ENCODE results near the gene SNAPIN.

DNA sequence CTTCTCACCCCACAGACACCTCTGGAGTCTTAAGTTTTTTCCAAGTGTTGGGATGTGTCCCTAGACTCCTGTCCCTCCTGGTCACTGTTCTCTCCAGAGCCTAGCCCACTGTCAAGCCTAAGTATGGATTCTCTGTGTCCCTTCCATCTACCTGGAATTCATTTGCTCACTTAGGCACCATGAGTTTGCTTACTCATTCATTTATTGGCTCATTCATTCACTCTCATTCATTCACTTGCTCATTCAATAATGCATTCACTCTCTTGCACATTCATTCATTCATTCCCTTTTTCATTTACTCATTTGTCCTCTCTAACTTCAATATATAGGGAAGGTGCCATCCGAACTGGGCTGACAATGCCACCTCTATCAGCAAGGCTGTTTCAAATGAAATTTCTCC lies 47.1 kb upstream of the SNAPIN start:
- TF ChIP-seq RAD21 (CRISPR knock-in tag; conservative IDR thresholded peaks at IDR 0.05 in 1 of 2, IDR thresholded peaks at IDR 0.05 in 1 of 2) (no peak), POLR2A (conservative IDR thresholded peaks at IDR 0.05) (no peak), ZFP36 (IDR thresholded peaks at IDR 0.05; ENCODE audit: low read depth, low read length, partially characterized antibody) (no peak), ZNF707 (CRISPR knock-in tag; conservative IDR thresholded peaks at IDR 0.05) (no peak), EP300 (IDR thresholded peaks at IDR 0.05; ENCODE audit: low read length) (no peak), GTF2A2 (tag; IDR thresholded peaks at IDR 0.05) (no peak), ZNF175 (CRISPR knock-in tag; IDR thresholded peaks at IDR 0.05; ENCODE audit: low read depth) (no peak), HDGF (IDR thresholded peaks at IDR 0.05) (no peak)
- TF ChIP-seq, protein P1, sequence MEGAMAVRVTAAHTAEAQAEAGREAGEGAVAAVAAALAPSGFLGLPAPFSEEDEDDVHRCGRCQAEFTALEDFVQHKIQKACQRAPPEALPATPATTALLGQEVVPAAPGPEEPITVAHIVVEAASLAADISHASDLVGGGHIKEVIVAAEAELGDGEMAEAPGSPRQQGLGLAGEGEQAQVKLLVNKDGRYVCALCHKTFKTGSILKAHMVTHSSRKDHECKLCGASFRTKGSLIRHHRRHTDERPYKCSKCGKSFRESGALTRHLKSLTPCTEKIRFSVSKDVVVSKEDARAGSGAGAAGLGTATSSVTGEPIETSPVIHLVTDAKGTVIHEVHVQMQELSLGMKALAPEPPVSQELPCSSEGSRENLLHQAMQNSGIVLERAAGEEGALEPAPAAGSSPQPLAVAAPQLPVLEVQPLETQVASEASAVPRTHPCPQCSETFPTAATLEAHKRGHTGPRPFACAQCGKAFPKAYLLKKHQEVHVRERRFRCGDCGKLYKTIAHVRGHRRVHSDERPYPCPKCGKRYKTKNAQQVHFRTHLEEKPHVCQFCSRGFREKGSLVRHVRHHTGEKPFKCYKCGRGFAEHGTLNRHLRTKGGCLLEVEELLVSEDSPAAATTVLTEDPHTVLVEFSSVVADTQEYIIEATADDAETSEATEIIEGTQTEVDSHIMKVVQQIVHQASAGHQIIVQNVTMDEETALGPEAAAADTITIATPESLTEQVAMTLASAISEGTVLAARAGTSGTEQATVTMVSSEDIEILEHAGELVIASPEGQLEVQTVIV (CRISPR knock-in tag; IDR thresholded peaks at IDR 0.05; ENCODE audit: borderline replicate concordance): no peak
- TF ChIP-seq, protein P2, sequence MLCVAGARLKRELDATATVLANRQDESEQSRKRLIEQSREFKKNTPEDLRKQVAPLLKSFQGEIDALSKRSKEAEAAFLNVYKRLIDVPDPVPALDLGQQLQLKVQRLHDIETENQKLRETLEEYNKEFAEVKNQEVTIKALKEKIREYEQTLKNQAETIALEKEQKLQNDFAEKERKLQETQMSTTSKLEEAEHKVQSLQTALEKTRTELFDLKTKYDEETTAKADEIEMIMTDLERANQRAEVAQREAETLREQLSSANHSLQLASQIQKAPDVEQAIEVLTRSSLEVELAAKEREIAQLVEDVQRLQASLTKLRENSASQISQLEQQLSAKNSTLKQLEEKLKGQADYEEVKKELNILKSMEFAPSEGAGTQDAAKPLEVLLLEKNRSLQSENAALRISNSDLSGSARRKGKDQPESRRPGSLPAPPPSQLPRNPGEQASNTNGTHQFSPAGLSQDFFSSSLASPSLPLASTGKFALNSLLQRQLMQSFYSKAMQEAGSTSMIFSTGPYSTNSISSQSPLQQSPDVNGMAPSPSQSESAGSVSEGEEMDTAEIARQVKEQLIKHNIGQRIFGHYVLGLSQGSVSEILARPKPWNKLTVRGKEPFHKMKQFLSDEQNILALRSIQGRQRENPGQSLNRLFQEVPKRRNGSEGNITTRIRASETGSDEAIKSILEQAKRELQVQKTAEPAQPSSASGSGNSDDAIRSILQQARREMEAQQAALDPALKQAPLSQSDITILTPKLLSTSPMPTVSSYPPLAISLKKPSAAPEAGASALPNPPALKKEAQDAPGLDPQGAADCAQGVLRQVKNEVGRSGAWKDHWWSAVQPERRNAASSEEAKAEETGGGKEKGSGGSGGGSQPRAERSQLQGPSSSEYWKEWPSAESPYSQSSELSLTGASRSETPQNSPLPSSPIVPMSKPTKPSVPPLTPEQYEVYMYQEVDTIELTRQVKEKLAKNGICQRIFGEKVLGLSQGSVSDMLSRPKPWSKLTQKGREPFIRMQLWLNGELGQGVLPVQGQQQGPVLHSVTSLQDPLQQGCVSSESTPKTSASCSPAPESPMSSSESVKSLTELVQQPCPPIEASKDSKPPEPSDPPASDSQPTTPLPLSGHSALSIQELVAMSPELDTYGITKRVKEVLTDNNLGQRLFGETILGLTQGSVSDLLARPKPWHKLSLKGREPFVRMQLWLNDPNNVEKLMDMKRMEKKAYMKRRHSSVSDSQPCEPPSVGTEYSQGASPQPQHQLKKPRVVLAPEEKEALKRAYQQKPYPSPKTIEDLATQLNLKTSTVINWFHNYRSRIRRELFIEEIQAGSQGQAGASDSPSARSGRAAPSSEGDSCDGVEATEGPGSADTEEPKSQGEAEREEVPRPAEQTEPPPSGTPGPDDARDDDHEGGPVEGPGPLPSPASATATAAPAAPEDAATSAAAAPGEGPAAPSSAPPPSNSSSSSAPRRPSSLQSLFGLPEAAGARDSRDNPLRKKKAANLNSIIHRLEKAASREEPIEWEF (CRISPR knock-in tag; IDR thresholded peaks at IDR 0.05): no peak

Data from K562 (cell line).